Measurements from ENCODE around the gene TMEM178B. TPM values are rescaled to one million over a fixed set of nuclear protein-coding genes. Genes with fewer than 3 reads are reported as not detected.

TMEM178B gene
- total RNA-seq, 1 donor from 2014 or later = 0.68 TPM

- Mint-ChIP-seq H3K4me3 (no peak overlapping the region), H3K36me3 (ENCODE audit: low read depth) (no peaks in the 10 kb centered on the region), H3K9me3 (peaks cover 4% of the 10 kb centered on the region), H3K27me3 (peaks cover 15% of the 10 kb centered on the region), H3K27ac (no peak overlapping the region), H3K4me1 (peaks cover 2% of the 10 kb centered on the region)
- intact Hi-C loops (cut with micrococcal nuclease) = no loop called here
- DNase-seq = no peak
Observed at GRCh38 chr7:141519623-141520022, 445.8 kb downstream of the TMEM178B start.

- Mint-ChIP-seq H3K36me3 (ENCODE audit: low read depth) (no peaks in the 10 kb centered on the region), H3K9me3 (no peaks in the 10 kb centered on the region), H3K27ac (no peak overlapping the region), H3K4me3 (no peak overlapping the region), H3K27me3 (peaks cover 17% of the 10 kb centered on the region), H3K4me1 (peaks cover 2% of the 10 kb centered on the region)
- intact Hi-C loops (cut with micrococcal nuclease) = no loop called here
- no peak for DNase-seq
Observed at GRCh38 chr7:141522657-141523342, 448.9 kb downstream of the TMEM178B start.

- no peak for DNase-seq
- no peaks in the 10 kb centered on the region for H3K36me3 Mint-ChIP-seq (ENCODE audit: low read depth)
- H3K27me3 Mint-ChIP-seq = peaks cover 28% of the 10 kb centered on the region
- intact Hi-C loops (cut with micrococcal nuclease) = no loop called here
- H3K9me3 Mint-ChIP-seq = no peaks in the 10 kb centered on the region
- H3K4me1 Mint-ChIP-seq = peaks cover 2% of the 10 kb centered on the region
- no peak overlapping the region for H3K4me3 Mint-ChIP-seq
- H3K27ac Mint-ChIP-seq = no peak overlapping the region
Observed at GRCh38 chr7:141525973-141526514, 452.2 kb downstream of the TMEM178B start.

GRCh38 chr7:141527076-141527475, 453.2 kb downstream of the TMEM178B start:
- intact Hi-C loops (cut with micrococcal nuclease) = no loop called here
- Mint-ChIP-seq H3K4me3 (no peak overlapping the region), H3K27me3 (peaks cover 28% of the 10 kb centered on the region)

GRCh38 chr7:141528399-141528798, 454.5 kb downstream of the TMEM178B start:
- Mint-ChIP-seq H3K4me1 (peaks cover under 1% of the 10 kb centered on the region), H3K27me3 (peaks cover 28% of the 10 kb centered on the region), H3K36me3 (ENCODE audit: low read depth) (no peaks in the 10 kb centered on the region), H3K27ac (no peak overlapping the region), H3K4me3 (no peak overlapping the region), H3K9me3 (no peaks in the 10 kb centered on the region)
- intact Hi-C loops (cut with micrococcal nuclease) = no loop called here
- DNase-seq = no peak

More at GRCh38 chr7:141527076-141527475, 453.2 kb downstream of the TMEM178B start:
- H3K27ac Mint-ChIP-seq = no peak overlapping the region
- no peaks in the 10 kb centered on the region for H3K36me3 Mint-ChIP-seq (ENCODE audit: low read depth)
- H3K4me1 Mint-ChIP-seq = peaks cover 2% of the 10 kb centered on the region
- no peaks in the 10 kb centered on the region for H3K9me3 Mint-ChIP-seq
- DNase-seq = no peak

Other genes starting within 250 kb of the TMEM178B start
- gene BRAF, start 149.1 kb upstream of the TMEM178B start, total RNA-seq = 22.4 and 23.5 TPM in 2 replicates
- gene MRPS33, start 59.1 kb upstream of the TMEM178B start, total RNA-seq = 73.0 and 74.2 TPM in 2 replicates

Measured in activated CD4-positive, alpha-beta T cell treated with anti-CD3 and anti-CD28 coated beads, Interleukin-2, amount 10 ng/mL, durations not matched to agents 24 days and 14 days (primary cell).